KMS-11 (cell line): ENCODE data around the gene ERRFI1.

Experiments
- H2AFZ ChIP-seq: fragments of 200-600 bp; sonication (generic); 2 replicates; pipeline ENCODE4 v1.6.1; 2016; ENCODE audit warnings: antibody characterized with exemption, mixed run types, low read depth
- H3K27ac ChIP-seq: fragments of 200-600 bp; sonication (generic); 2 replicates; pipeline ENCODE4 v1.6.1; 2016; ENCODE audit warnings: mild to moderate bottlenecking, mixed run types
- H3K27me3 ChIP-seq: fragments of 200-600 bp; sonication (generic); 2 replicates; pipeline ENCODE4 v1.6.1; 2017; ENCODE audit warnings: mild to moderate bottlenecking, low read depth, mixed run types, moderate library complexity; ENCODE audit not compliant: insufficient read depth
- H3K36me3 ChIP-seq: fragments of 200-600 bp; sonication (generic); 2 replicates; pipeline ENCODE4 v1.6.1; 2017; ENCODE audit warnings: mild to moderate bottlenecking, mixed run types; ENCODE audit not compliant: insufficient read depth
- H3K4me1 ChIP-seq: fragments of 200-600 bp; sonication (generic); 2 replicates; pipeline ENCODE4 v1.6.1; 2016; ENCODE audit warnings: mild to moderate bottlenecking, low read depth, mixed run types; ENCODE audit not compliant: poor library complexity, severe bottlenecking
- H3K4me2 ChIP-seq: fragments of 200-600 bp; sonication (generic); 2 replicates; pipeline ENCODE4 v1.7.0; 2016; ENCODE audit warnings: mild to moderate bottlenecking, mixed run types
- H3K4me3 ChIP-seq: fragments of 200-600 bp; sonication (generic); IDR thresholded peaks from 2 replicates; pipeline ENCODE4 v1.6.1; 2017; ENCODE audit warnings: low read depth, low read length, mixed read lengths; ENCODE audit not compliant: insufficient read depth
- H3K79me2 ChIP-seq: fragments of 200-600 bp; sonication (generic); 2 replicates; pipeline ENCODE4 v1.6.1; 2016; ENCODE audit warnings: low read depth, mixed run types; ENCODE audit not compliant: insufficient read depth
- H3K9ac ChIP-seq: fragments of 200-600 bp; sonication (generic); 2 replicates; pipeline ENCODE4 v1.6.1; 2016; ENCODE audit warnings: mild to moderate bottlenecking, mixed run types
- H4K20me1 ChIP-seq: fragments of 200-600 bp; sonication (generic); 2 replicates; pipeline ENCODE4 v1.6.1; 2016; ENCODE audit warnings: mild to moderate bottlenecking, mixed run types; ENCODE audit not compliant: insufficient read depth
- TF ChIP-seq, protein P1 (sequence below): fragments of 200-600 bp; sonication (generic); conservative IDR thresholded peaks from 2 replicates; pipeline ENCODE4 v1.6.1; 2017; ENCODE audit warnings: low read depth, mild to moderate bottlenecking, antibody characterized with exemption, low read length, moderate library complexity, mixed read lengths

Gene ERRFI1

GRCh38 chr1:7991504-7992440, 34.3 kb downstream of the ERRFI1 start:
- H2AFZ ChIP-seq, result no peak overlapping the region
- no peaks in the 10 kb centered on the region for H3K79me2 ChIP-seq
- H3K36me3 ChIP-seq, result no peaks in the 10 kb centered on the region
- H3K4me1 ChIP-seq, result peaks cover 13% of the 10 kb centered on the region
- no peak overlapping the region for H3K27ac ChIP-seq
- H3K27me3 ChIP-seq, result no peaks in the 10 kb centered on the region
- no peak overlapping the region for H3K4me3 ChIP-seq
- H3K9ac ChIP-seq, result no peak overlapping the region
- TF ChIP-seq, protein P1, sequence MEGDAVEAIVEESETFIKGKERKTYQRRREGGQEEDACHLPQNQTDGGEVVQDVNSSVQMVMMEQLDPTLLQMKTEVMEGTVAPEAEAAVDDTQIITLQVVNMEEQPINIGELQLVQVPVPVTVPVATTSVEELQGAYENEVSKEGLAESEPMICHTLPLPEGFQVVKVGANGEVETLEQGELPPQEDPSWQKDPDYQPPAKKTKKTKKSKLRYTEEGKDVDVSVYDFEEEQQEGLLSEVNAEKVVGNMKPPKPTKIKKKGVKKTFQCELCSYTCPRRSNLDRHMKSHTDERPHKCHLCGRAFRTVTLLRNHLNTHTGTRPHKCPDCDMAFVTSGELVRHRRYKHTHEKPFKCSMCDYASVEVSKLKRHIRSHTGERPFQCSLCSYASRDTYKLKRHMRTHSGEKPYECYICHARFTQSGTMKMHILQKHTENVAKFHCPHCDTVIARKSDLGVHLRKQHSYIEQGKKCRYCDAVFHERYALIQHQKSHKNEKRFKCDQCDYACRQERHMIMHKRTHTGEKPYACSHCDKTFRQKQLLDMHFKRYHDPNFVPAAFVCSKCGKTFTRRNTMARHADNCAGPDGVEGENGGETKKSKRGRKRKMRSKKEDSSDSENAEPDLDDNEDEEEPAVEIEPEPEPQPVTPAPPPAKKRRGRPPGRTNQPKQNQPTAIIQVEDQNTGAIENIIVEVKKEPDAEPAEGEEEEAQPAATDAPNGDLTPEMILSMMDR, result no peak
- H3K4me2 ChIP-seq, result no peak overlapping the region
- H4K20me1 ChIP-seq, result no peaks in the 10 kb centered on the region

DNA sequence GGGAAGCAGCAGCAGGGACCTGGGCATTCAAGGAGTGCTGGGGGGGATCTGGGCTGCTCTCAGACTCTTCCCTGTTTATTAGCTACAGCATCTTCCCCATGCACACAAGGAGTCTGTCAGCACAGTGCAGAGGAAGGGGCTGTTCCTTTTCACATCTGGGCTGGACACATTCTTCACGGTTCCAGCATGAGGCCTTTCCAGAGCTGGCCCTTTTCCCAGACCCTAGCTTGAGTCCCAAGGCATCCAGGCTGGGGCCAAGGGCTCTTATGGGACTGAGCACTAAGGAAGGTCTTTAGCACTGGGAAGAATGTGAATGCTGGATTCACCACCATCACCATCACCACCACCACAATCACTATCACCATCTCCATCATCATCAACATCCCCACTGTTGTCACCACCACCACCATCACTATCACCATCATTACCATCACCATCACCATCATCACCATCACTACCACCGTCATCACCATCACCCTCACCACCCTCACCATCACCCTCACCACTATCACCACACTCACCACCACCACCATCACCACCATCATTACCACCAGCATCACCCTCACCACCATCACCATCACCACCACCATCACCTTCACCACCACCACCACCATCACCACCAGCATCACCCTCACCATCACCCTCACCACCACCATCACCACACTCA, 36.2 kb downstream of the ERRFI1 start:
- peaks cover 5% of the 10 kb centered on the region; the same call in 1 of the 2 replicates for H3K36me3 ChIP-seq
- no peak overlapping the region for H3K4me2 ChIP-seq
- no peak overlapping the region for H3K4me3 ChIP-seq
- no peak overlapping the region for H3K9ac ChIP-seq
- H3K27ac ChIP-seq, result no peak overlapping the region
- peaks cover 13% of the 10 kb centered on the region for H3K4me1 ChIP-seq
- TF ChIP-seq, protein P1, result no peak
- no peak overlapping the region for H2AFZ ChIP-seq
- H4K20me1 ChIP-seq, result no peaks in the 10 kb centered on the region
- H3K27me3 ChIP-seq, result no peaks in the 10 kb centered on the region
- H3K79me2 ChIP-seq, result no peaks in the 10 kb centered on the region

- H3K79me2 ChIP-seq, result no peaks in the 10 kb centered on the region
- H3K4me1 ChIP-seq, result peaks cover 13% of the 10 kb centered on the region
- no peak overlapping the region for H3K27ac ChIP-seq
- TF ChIP-seq, protein P1, result no peak
- H3K4me3 ChIP-seq, result no peak overlapping the region
- peaks cover 5% of the 10 kb centered on the region; the same call in 1 of the 2 replicates for H3K36me3 ChIP-seq
- no peak overlapping the region for H3K4me2 ChIP-seq
- H3K9ac ChIP-seq, result no peak overlapping the region
- no peaks in the 10 kb centered on the region for H4K20me1 ChIP-seq
- H2AFZ ChIP-seq, result no peak overlapping the region
- no peaks in the 10 kb centered on the region for H3K27me3 ChIP-seq
These were observed 37.5 kb downstream of the ERRFI1 start for GRCh38 chr1:7988576-7988975.

DNA sequence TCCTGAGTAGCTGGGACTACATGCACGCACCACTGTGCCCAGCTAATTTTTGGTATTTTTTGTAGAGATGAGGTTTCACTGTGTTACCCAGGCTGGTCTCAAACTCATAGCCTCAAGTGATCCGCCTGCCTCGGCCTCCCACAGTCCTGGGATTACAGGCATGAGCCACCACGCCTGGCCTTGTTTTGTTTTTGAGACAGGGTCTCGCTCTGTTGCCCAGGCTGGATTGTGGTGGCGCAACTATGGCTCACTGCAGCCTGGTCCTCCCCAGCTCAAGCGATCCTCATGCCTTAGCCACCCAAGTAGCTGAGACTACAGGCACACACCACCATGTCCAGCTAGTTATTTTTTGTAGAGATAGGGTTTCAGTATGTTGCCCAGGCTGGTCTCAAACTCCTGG, 38.6 kb downstream of the ERRFI1 start:
- Histone ChIP-seq H3K4me2 (no peak overlapping the region), H3K27ac (no peak overlapping the region), H3K4me3 (no peak overlapping the region), H3K27me3 (no peaks in the 10 kb centered on the region), H3K36me3 (peaks cover 5% of the 10 kb centered on the region; the same call in 1 of the 2 replicates), H3K79me2 (no peaks in the 10 kb centered on the region), H2AFZ (no peak overlapping the region), H3K4me1 (peaks cover 13% of the 10 kb centered on the region), H4K20me1 (no peaks in the 10 kb centered on the region), H3K9ac (no peak overlapping the region)
- TF ChIP-seq, protein P1, result no peak
